HAP-1 (cell line): ENCODE measurements around the gene POLR2L.
A peak's percentile ranks its signal among the peaks of the same experiment; 100 is the strongest.

ENCODE experiments used
- DNase-seq, 2 experiments: peaks; one replicate each; pipeline ENCODE4 v3.0.0-alpha.2; 2016 to 2020; ENCODE audit warnings: low spot score in 2 of 2
- H3K27me3 ChIP-seq: fragments of 250-450 bp; sonication (Bioruptor Pico); 2 replicates; pipeline ENCODE4 v1.5.1; 2020; ENCODE audit warnings: low read depth, mild to moderate bottlenecking, moderate library complexity
- H3K36me3 ChIP-seq: fragments of 250-450 bp; sonication (Bioruptor Pico); replicated peaks from 2 replicates; pipeline ENCODE4 v1.5.1; 2020; ENCODE audit warnings: mild to moderate bottlenecking
- H3K4me1 ChIP-seq: fragments of 250-450 bp; sonication (Bioruptor Pico); 2 replicates; pipeline ENCODE4 v1.5.1; 2020; ENCODE audit warnings: mild to moderate bottlenecking
- H3K4me3 ChIP-seq: fragments of 250-450 bp; sonication (Bioruptor Pico); 2 replicates; pipeline ENCODE4 v1.5.1; 2020; ENCODE audit warnings: mild to moderate bottlenecking, moderate library complexity
- H3K9me3 ChIP-seq: fragments of 250-450 bp; sonication (Bioruptor Pico); 2 replicates; pipeline ENCODE4 v1.5.1; 2020; ENCODE audit warnings: mild to moderate bottlenecking, moderate library complexity
- in situ Hi-C: fragments of 300-500 bp; cut with MboI; formaldehyde crosslinking; loops from 3 replicates; pipeline ENCODE4 v1.14.3; 2020; ENCODE audit warnings: low sequenced_read_pairs, inconsistent platforms, mixed read lengths

POLR2L gene

GRCh38 chr11:803770-804598, 38.3 kb downstream of the POLR2L start:
- peak overlapping the region; percentile 41 for H3K4me3 ChIP-seq
- H3K9me3 ChIP-seq = no peaks in the 10 kb centered on the region
- H3K4me1 ChIP-seq = peaks cover 20% of the 10 kb centered on the region
- peaks cover 37% of the 10 kb centered on the region for H3K36me3 ChIP-seq
- in situ Hi-C loops = no loop called here
- peak in 1 of 2 experiments; percentile 64 for DNase-seq
- H3K27me3 ChIP-seq = no peaks in the 10 kb centered on the region

- DNase-seq = no peak
- in situ Hi-C loops = no loop called here
- H3K4me3 ChIP-seq = no peak overlapping the region
- H3K27me3 ChIP-seq = no peaks in the 10 kb centered on the region
- H3K9me3 ChIP-seq = no peaks in the 10 kb centered on the region
- H3K4me1 ChIP-seq = peaks cover 18% of the 10 kb centered on the region
- H3K36me3 ChIP-seq = peaks cover 36% of the 10 kb centered on the region
These were observed 38.9 kb downstream of the POLR2L start for GRCh38 chr11:803467-803742.

DNA sequence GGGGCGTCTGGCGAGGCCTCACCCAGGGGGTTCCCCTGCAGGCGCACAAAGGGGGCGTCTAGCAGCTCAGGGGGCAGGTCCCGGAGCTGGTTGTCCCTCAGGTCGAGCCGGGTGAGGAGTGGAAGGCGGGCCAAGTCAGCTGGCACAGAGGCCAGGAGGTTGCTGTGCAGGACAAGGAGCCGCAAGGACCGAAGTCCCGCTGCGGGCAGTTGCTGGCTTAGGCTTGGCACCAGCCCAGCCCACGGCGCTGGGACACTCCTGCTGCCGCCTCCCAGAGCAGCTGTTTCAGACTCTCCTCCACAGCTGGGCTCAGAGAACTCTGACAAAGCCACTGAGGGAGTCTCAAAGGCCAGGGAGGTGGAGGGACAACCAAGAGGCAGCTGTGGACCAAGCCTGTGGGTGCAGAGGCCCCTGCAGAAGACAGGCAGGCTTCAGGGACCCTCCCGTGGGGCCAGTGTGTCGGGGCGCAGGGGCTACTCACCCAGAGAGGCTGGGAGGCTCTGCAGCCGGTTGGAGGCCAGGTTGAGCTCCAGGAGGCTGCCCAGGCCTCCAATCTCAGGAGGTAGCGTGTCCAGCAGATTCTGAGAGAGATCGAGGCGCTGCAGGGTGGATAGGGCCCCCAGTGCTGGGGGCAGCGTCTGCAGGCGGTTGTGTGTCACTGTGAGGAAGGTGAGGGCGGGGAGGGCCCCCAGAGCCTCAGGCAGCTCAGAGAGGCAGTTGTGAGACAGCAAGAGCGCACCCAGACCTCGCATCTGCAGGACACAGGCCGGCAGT, 39.4 kb downstream of the POLR2L start:
- in situ Hi-C loops = no loop called here
- H3K4me3 ChIP-seq = no peak overlapping the region
- H3K4me1 ChIP-seq = peaks cover 13% of the 10 kb centered on the region
- H3K27me3 ChIP-seq = no peaks in the 10 kb centered on the region
- peaks cover 36% of the 10 kb centered on the region for H3K36me3 ChIP-seq
- H3K9me3 ChIP-seq = no peaks in the 10 kb centered on the region
- no peak for DNase-seq

DNA sequence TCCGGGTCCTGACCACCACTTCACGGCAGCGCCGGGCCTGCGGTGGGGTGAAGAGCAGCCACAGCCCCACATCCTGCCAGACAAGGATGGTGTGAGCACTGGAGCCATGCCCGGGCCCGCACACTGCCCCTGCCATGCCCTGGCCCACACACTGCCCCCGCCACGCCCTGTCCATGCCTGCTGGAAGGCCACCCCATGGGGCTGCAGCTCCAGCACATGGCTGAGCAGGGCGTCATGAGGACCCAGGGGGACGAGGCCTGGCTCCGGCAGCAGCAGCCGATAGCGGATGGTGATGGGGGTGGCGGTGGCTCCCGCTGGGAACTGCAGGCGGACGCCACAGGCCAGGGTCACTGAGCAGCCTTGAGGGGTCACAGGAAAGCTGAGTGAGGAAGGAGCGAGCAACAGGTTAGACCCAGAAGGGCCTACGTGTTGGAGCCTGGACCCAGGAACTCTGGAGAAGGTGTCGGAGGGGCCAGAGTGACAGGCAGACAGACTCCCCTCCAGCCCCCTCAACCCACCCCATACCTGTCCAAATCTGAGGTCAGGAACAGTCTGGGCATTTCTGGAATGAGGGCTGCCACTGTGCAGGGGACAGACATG, 40.2 kb downstream of the POLR2L start:
- in situ Hi-C loops = no loop called here
- no peak for DNase-seq

DNA sequence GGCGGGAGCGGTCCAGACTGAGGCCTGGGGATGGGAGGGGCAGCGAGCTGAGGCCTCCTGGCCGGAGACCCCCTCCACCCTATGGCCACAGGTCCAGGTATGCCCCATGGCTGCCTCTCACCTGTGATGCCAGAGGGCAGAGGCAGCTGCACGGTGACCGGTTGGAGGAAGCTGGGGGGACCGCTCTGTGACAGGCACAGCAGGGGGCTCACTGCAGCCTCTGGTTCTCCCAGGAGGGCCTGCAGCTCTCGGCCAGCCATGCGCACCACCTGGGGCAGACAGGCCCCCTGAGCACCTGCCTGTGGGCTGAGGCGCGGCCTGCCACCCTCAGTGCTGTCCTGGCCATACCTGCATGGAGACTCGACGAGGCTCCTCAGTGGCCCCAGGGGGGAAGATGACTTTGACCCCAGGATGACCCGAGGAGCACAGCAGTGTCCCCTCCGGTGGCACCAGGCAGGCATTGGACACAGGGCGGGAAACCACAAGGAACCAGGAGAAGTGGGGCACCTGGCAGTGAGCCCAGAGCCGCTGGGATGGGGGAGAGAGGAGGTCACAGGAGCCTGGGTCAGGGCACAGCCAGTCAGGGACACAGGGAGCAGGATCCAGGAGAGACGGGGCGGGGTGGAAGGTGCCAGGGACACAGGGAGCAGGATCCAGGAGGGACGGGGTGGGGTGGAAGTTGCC, 41.1 kb downstream of the POLR2L start:
- in situ Hi-C loops = no loop called here
- Histone ChIP-seq H3K4me3 (no peak overlapping the region), H3K36me3 (peaks cover 36% of the 10 kb centered on the region), H3K27me3 (no peaks in the 10 kb centered on the region), H3K9me3 (no peaks in the 10 kb centered on the region), H3K4me1 (peaks cover 18% of the 10 kb centered on the region)
- DNase-seq = no peak

More for the DNA sequence above, 40.2 kb downstream of the POLR2L start:
- no peaks in the 10 kb centered on the region for H3K9me3 ChIP-seq
- peaks cover 36% of the 10 kb centered on the region for H3K36me3 ChIP-seq
- H3K4me3 ChIP-seq = no peak overlapping the region
- no peaks in the 10 kb centered on the region for H3K27me3 ChIP-seq
- H3K4me1 ChIP-seq = peaks cover 10% of the 10 kb centered on the region

- Histone ChIP-seq H3K4me1 (peaks cover 19% of the 10 kb centered on the region), H3K4me3 (no peak overlapping the region), H3K36me3 (peaks cover 36% of the 10 kb centered on the region), H3K9me3 (no peaks in the 10 kb centered on the region), H3K27me3 (no peaks in the 10 kb centered on the region)
- no peak for DNase-seq
- in situ Hi-C loops = no loop called here
These were observed 41.9 kb downstream of the POLR2L start for GRCh38 chr11:800473-800872.

- no peak for DNase-seq
- Histone ChIP-seq H3K4me3 (no peak overlapping the region), H3K4me1 (peaks cover 18% of the 10 kb centered on the region), H3K36me3 (peaks cover 36% of the 10 kb centered on the region), H3K9me3 (no peaks in the 10 kb centered on the region), H3K27me3 (no peaks in the 10 kb centered on the region)
- in situ Hi-C loops = no loop called here
These were observed 42.5 kb downstream of the POLR2L start for GRCh38 chr11:799641-800316.

DNA sequence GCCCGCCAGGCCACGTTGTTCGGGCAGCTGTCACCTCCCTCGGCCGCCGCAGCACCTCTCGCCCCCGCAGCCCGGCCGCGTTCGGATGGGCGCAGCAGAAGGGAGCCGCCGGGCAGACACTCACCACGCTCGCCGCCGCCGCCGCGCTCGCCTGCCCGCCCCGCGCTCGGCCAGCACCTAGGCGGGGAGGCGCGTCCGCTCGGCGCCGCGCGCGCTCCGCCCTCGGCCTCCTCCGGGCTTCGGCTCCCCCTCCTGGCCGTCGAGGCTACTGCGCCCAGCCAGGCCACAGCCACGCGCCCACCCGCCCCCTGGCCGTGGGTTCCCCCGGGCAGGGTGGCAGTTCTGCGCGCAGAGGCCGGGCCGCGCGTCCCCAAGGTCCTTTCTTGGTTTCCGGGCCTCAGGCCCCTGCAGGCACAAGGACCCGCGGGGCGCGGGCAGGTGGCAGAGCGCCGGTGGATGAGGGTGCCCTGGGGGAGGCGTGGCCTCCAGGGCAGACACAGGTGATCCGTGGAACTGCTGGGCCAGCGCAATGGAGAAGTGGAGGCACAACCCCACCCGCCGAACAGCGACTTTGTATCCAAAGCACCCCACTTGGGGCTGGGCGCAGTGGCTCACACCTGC, 44.1 kb downstream of the POLR2L start, which contains the start of gene SLC25A22:
SLC25A22 (minus strand) TSS at position 189 of the 621 bp plus-strand sequence. CDS start 3,275 bp downstream, outside the sequence.
- H3K9me3 ChIP-seq = no peaks in the 10 kb centered on the region
- H3K27me3 ChIP-seq = no peaks in the 10 kb centered on the region
- H3K4me1 ChIP-seq = peaks cover 12% of the 10 kb centered on the region
- in situ Hi-C loops = no loop called here
- DNase-seq = peak; percentile 69 to 89
- H3K4me3 ChIP-seq = peak within 1 kb of the TSS; percentile 80
- H3K36me3 ChIP-seq = peaks cover 48% of the 10 kb centered on the region

DNA sequence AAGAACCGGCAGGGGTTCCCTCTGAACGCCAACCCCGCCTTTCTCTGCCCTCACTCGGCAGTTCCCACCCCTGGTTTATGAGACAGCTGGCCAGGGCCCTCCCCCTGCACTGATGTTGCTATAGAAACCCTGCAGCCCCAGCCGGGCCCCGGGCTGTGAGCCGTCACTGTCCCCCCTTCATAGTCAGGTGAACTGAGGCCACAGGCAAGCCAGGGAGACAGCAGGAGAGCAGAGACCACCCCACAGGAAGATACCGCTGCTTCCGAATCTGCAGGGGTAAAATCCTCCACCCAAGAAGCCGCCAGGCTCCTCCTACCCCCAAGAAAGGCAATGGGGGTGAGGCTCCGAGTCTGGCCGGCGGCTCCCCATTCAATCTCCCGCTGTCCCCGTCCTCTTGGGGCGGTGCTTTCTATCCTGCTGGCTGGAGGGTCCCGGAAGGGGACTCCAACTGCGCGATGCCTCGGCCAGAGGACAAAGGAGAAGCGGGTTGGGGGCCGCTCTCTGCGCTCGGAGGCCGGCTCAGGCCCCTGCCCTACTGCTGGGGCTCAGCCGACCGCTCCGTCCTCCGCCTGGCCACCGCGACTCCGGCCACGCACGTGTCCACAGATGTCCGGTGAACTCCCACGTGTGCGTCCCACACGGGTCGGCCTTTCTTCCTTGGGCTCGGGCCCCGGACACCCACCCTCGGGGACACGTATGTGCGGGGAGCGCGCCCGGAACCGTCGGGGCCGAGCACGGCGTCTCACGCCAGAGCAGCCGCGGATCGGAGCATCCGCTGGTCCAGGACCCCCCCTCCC, 44.8 kb downstream of the POLR2L start:
- Histone ChIP-seq H3K36me3 (peaks cover 45% of the 10 kb centered on the region), H3K9me3 (no peaks in the 10 kb centered on the region), H3K4me1 (peaks cover 12% of the 10 kb centered on the region), H3K4me3 (peak overlapping the region; percentile 80), H3K27me3 (no peaks in the 10 kb centered on the region)
- DNase-seq = peak; percentile 80 to 88
- in situ Hi-C loops = no loop called here

DNA sequence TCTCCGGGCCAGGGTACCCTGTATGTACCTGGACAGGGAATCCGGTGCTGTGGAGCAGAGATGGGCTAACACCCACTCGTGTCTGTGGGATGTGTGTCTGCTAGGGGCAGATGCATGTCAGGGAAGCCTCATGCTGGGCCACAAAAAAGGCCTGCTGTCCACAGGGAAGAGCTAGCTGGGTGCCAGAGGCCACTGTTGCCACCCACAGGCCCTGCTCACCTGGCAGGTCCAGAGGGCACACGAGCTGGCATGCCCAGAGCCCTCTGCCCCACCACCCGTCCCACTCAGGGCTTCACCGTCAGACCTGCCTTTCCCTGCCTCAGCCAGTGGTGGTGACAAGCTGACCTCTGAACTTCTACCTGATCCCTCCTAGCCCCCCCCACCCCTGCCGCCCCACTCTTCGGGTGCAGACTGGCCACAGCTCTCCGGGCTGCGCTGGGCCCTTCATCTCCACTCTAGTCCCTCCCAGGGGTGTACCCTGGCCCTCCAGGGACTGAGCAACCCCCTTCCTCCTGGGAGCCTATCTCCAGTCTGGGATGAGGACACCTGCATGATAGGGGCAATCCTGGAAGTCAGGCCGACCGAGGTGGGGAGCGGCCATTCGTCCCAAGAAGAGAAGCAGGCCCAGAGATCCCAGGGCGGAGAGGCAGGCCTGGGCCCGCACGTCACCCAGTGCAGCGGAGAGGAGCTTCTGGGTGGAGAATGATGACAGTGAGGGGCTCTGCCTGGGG, 45.6 kb downstream of the POLR2L start:
- no peak for DNase-seq
- in situ Hi-C loops = no loop called here
- Histone ChIP-seq H3K36me3 (peaks cover 40% of the 10 kb centered on the region), H3K4me1 (peaks cover 12% of the 10 kb centered on the region), H3K9me3 (no peaks in the 10 kb centered on the region), H3K4me3 (peak overlapping the region; percentile 80), H3K27me3 (no peaks in the 10 kb centered on the region)

DNA sequence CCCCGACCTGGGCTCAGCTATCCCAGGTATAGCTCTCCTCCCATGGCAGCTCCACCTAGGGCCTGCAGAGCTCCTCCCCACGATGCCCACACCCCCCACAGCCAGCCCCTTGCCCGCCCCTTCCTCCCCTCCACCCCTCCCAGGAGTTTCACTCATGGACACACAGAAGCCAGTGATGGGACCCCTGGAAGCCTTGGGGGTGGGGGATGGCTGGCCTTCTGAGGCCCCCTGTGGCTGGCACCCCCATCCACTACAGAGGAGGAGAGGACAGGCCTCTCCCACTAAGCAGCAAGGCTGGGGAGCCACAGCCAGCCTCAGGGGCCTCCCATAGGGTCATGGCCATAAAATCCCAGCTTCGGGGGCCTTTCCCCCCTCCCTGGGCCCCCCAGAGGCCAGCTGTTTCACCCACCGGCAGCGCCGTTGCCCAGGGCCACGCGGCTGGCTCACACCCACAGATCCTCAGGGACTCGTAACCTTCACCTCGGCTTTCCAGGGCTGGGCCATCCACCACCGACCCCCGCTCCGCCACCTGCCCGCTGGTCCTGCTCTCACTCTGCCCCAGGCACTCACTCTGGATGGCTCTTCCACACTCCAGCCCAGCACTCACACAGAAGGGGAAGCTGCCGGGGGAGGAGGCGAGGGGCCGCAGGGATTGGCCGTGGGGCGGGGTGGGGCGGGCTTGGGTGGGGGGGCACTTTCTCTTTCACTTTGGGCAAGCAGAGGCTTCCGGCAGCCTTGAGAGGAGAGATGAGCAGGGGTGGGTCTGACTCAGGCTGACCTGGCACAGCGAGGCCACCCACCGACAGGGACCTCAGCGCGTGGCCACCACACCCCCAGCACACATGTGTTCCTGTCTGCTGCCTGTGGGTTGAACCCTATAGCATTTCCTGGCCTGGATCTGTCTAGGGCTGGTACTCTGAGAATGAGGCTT, 46.4 kb downstream of the POLR2L start:
- H3K27me3 ChIP-seq = no peaks in the 10 kb centered on the region
- peaks cover 40% of the 10 kb centered on the region for H3K36me3 ChIP-seq
- H3K9me3 ChIP-seq = no peaks in the 10 kb centered on the region
- in situ Hi-C loops = no loop called here
- H3K4me1 ChIP-seq = peaks cover 12% of the 10 kb centered on the region
- peak overlapping the region; percentile 80 for H3K4me3 ChIP-seq
- peak in 1 of 2 experiments; percentile 81 for DNase-seq
